B cell (primary cell): ENCODE measurements around the gene UBTD1. TPM values are rescaled to one million over a fixed set of nuclear protein-coding genes. Genes with fewer than 3 reads are reported as not detected.

Experiments used
- ATAC-seq: fragments of 200-7000 bp; cut with Tn5 transposase; one replicate; pipeline ENCODE4 v1.10.0; 2021; ENCODE audit warnings: low read depth, mild to moderate bottlenecking, moderate number of reproducible peaks, moderate library complexity
- CTCF ChIA-PET: fragments of 350-600 bp; sonication (Branson Sonifier 250); formaldehyde crosslinking; loops from one replicate; lab custom pipeline; 2021; ENCODE audit warnings: antibody characterized with exemption, inconsistent platforms; lab: Charles Lee
- POLR2A ChIA-PET: fragments of 350-600 bp; sonication (Branson Sonifier 250); formaldehyde crosslinking; loops from one replicate; lab custom pipeline; 2021; ENCODE audit warnings: antibody characterized with exemption; lab: Charles Lee
- DNase-seq: peaks from one replicate; pipeline ENCODE4 v3.0.0; 2013
- H2AFZ ChIP-seq: 2 replicates; pipeline ENCODE4 v1.6.1; 2012; ENCODE audit warnings: mild to moderate bottlenecking, low read depth, low read length; ENCODE audit not compliant: insufficient read depth, poor library complexity, severe bottlenecking
- H3K27ac ChIP-seq, 2 donors: 1 replicate in 1 of 2; 2 replicates in 1 of 2; pipeline ENCODE4 v1.5.1; 2012 to 2013; ENCODE audit warnings: low read length in 2 of 2, mild to moderate bottlenecking in 2 of 2, moderate library complexity in 1 of 2
- H3K27me3 ChIP-seq, 4 experiments: fragments of 200-600 bp in 1 of 4; sonication (generic) in 1 of 4; replicated peaks in 1 of 4; 1 replicate in 2 of 4; 2 replicates in 2 of 4; pipeline versions ENCODE4 v1.6.1 to v1.7.0; 2013 to 2016; ENCODE audit warnings: low read length in 3 of 4, mild to moderate bottlenecking in 2 of 4, mixed read lengths in 1 of 4, moderate library complexity in 1 of 4; ENCODE audit not compliant: insufficient read depth in 4 of 4, control insufficient read depth in 3 of 4; ENCODE audit errors: control extremely low read depth in 1 of 4
- H3K36me3 ChIP-seq, 2 experiments: replicated peaks in 1 of 2; 1 replicate in 1 of 2; 2 replicates in 1 of 2; pipeline versions ENCODE4 v1.6.1 to v1.7.1; 2013; ENCODE audit warnings: low read length in 1 of 2; ENCODE audit not compliant: insufficient read depth in 2 of 2, control insufficient read depth in 1 of 2; ENCODE audit errors: control extremely low read depth in 1 of 2, extremely low read depth in 1 of 2
- H3K4me1 ChIP-seq, 2 donors: fragments of 200-600 bp in 1 of 2; sonication (generic) in 1 of 2; 1 replicate in 1 of 2; 2 replicates in 1 of 2; pipeline versions ENCODE4 v1.5.1 to v1.6.1; 2013 to 2017; ENCODE audit warnings: low read length in 2 of 2; ENCODE audit not compliant: control insufficient read depth in 2 of 2, insufficient read depth in 2 of 2
- H3K4me2 ChIP-seq: replicated peaks from 2 replicates; pipeline ENCODE3; 2012; ENCODE audit warnings: mild to moderate bottlenecking, low read depth, low read length; ENCODE audit not compliant: poor library complexity, severe bottlenecking
- H3K4me3 ChIP-seq, 5 experiments: fragments of 200-600 bp in 1 of 5; sonication (generic) in 1 of 5; 1 replicate in 3 of 5; 2 replicates in 2 of 5; pipeline versions ENCODE4 v1.5.1 to v1.7.0; 2011 to 2016; ENCODE audit warnings: low read length in 4 of 5, mild to moderate bottlenecking in 4 of 5, low read depth in 2 of 5, control low read depth in 1 of 5, moderate library complexity in 1 of 5; ENCODE audit not compliant: insufficient read depth in 1 of 5; ENCODE audit errors: control extremely low read depth in 1 of 5, extremely low read depth in 1 of 5
- H3K79me2 ChIP-seq: fragments of 200-600 bp; sonication (generic); one replicate; pipeline ENCODE4 v1.6.0; 2016; ENCODE audit warnings: low read length; ENCODE audit not compliant: control insufficient read depth, insufficient read depth
- H3K9ac ChIP-seq: fragments of 200-600 bp; sonication (generic); 2 replicates; pipeline ENCODE4 v1.6.1; 2017; ENCODE audit warnings: mild to moderate bottlenecking, low read length, moderate library complexity
- H3K9me3 ChIP-seq, 3 donors: one replicate each; pipeline versions ENCODE4 v1.6.1 to v1.7.1; 2013; ENCODE audit warnings: low read length in 2 of 3; ENCODE audit not compliant: control insufficient read depth in 2 of 3, insufficient read depth in 1 of 3; ENCODE audit errors: control extremely low read depth in 1 of 3
- H4K20me1 ChIP-seq: 2 replicates; pipeline ENCODE4 v1.6.0; 2012; ENCODE audit warnings: mild to moderate bottlenecking, low read length; ENCODE audit not compliant: insufficient read depth, control insufficient read depth, poor library complexity, severe bottlenecking
- H3K27ac Mint-ChIP-seq: one replicate; pipeline ENCODE4 v1.8.0; 2021; ENCODE audit warnings: mixed read lengths
- H3K27me3 Mint-ChIP-seq: one replicate; pipeline ENCODE4 v1.8.0; 2021; ENCODE audit warnings: mixed read lengths
- H3K4me1 Mint-ChIP-seq: one replicate; pipeline ENCODE4 v1.8.0; 2021; ENCODE audit warnings: mixed read lengths
- H3K4me3 Mint-ChIP-seq: one replicate; pipeline ENCODE4 v1.8.0; 2021; ENCODE audit warnings: mixed read lengths
- H3K9me3 Mint-ChIP-seq: one replicate; pipeline ENCODE4 v1.8.0; 2022; ENCODE audit warnings: mixed read lengths; ENCODE audit not compliant: insufficient read depth
- CTCF ChIP-seq: fragments of 200-600 bp; IDR thresholded peaks from one replicate; pipeline ENCODE4 v1.8.0; 2022; ENCODE audit warnings: antibody characterized with exemption, mild to moderate bottlenecking
- EZH2 ChIP-seq: IDR thresholded peaks from 2 replicates; pipeline ENCODE4 v1.6.1; 2012; ENCODE audit warnings: borderline replicate concordance, low read depth, mild to moderate bottlenecking, moderate library complexity, low read length; ENCODE audit not compliant: insufficient read depth, poor library complexity, severe bottlenecking
- WGBS: methylation state at CpG from one replicate; pipeline ENCODE4 v1.1.5; 2013; ENCODE audit warnings: missing lambda C conversion rate; ENCODE audit not compliant: insufficient coverage; 5-methylcytosine and 5-hydroxymethylcytosine counted together
- intact Hi-C: fragments of 100-400 bp; cut with micrococcal nuclease; formaldehyde crosslinking; loops from one replicate; pipeline ENCODE4 v1.10.0; 2022
- polyA plus RNA-seq: library from polyadenylated mRNA; depleted of rRNA; stranded (reverse); fragments of >200 nt; gene quantifications from 2 replicates; pipeline ENCODE4 v1.2.3, GENCODE V29; 2012
- total RNA-seq, 2 donors: library from RNA; stranded (reverse); fragments of 120-200 nt in 1 of 2; gene quantifications; 1 replicate in 1 of 2; 2 replicates in 1 of 2; pipeline versions ENCODE4 v1.2.3 to v1.2.4, GENCODE V29; 2013 to 2022

The UBTD1 gene
- total and polyA plus RNA-seq, 2 donors (not counting 1 experiment from before 2014, with no cell fraction given): 1.3 to 1.8 TPM

DNA sequence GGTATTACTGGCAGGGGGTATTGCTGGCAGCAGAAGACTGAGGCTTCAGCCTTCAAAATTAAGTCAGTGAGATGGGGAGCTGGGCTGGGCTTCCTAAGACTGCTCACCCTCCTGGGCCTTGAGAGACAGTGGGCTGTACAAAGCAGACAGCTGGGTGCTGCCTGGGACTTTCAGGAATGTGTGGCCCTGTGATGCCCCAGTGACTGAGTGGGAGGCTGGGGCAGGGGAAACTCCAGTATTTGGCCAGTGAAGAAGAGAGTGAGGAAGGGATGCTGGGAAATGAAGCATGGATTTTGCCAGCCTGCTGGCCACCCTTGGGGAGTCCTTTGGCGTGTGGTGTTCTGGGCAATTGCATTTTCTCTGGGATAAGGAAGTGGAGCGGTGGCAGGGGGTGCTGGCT, 74.3 kb downstream of the UBTD1 start:
- Mint-ChIP-seq H3K4me3 (no peak overlapping the region), H3K4me1 (no peaks in the 10 kb centered on the region), H3K27ac (no peak overlapping the region), H3K9me3 (no peaks in the 10 kb centered on the region), H3K27me3 (no peaks in the 10 kb centered on the region)
- no peak for DNase-seq
- ChIA-PET POLR2A (no interaction called here), CTCF (interaction anchor here (0.8 to 2.3 kb wide), 7 partner anchors 18 to 426 kb away, joined by 3 to 13 read pairs (median 3); partner anchors contain the start of gene AVPI1)
- no peak for ATAC-seq
- H3K4me2 ChIP-seq: no peak overlapping the region
- H4K20me1 ChIP-seq: no peaks in the 10 kb centered on the region
- intact Hi-C loops: no loop called here
- no peaks in the 10 kb centered on the region for H3K79me2 ChIP-seq
- TF ChIP-seq CTCF (no peak), EZH2 (no peak)
- H3K27me3 ChIP-seq: no peaks in the 10 kb centered on the region
- no peak overlapping the region for H3K27ac ChIP-seq
- H2AFZ ChIP-seq: no peak overlapping the region
- WGBS: 87% methylated on average over 2 of the region's 2 CpGs
- no peak overlapping the region for H3K4me3 ChIP-seq
- H3K36me3 ChIP-seq: no peaks in the 10 kb centered on the region
- H3K9me3 ChIP-seq: no peaks in the 10 kb centered on the region
- no peak overlapping the region for H3K9ac ChIP-seq
- H3K4me1 ChIP-seq: no peaks in the 10 kb centered on the region

DNA sequence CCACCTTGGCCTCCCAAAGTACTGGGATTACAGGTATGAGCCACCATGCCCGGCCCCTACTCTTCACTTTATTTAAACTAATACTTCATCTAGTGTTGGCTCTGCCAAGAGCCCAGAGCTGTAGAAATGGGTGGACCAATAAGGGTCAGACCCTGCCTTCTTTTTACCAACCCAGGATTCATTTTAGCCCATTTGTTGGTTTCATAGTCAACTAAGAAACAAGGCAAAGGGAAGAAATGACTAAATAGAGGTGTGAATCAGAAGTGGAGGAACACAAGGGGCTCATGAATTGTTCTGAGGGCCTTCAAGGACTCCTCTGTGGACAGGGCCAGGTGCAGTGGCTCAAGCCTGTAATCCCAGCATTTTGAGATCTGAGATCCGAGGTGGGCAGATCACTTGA, 74.9 kb downstream of the UBTD1 start:
- Histone ChIP-seq H3K4me1 (no peaks in the 10 kb centered on the region), H4K20me1 (no peaks in the 10 kb centered on the region), H3K79me2 (no peaks in the 10 kb centered on the region), H2AFZ (no peak overlapping the region), H3K4me3 (no peak overlapping the region), H3K27me3 (no peaks in the 10 kb centered on the region), H3K4me2 (no peak overlapping the region), H3K9me3 (no peaks in the 10 kb centered on the region), H3K27ac (no peak overlapping the region), H3K36me3 (no peaks in the 10 kb centered on the region), H3K9ac (no peak overlapping the region)
- Mint-ChIP-seq H3K27ac (no peak overlapping the region), H3K9me3 (no peaks in the 10 kb centered on the region), H3K4me3 (no peak overlapping the region), H3K4me1 (no peaks in the 10 kb centered on the region), H3K27me3 (no peaks in the 10 kb centered on the region)
- intact Hi-C loops: no loop called here
- WGBS: 0% methylated on average over 1 of the region's 2 CpGs
- POLR2A ChIA-PET: no interaction called here
- CTCF ChIA-PET: interaction anchor here (1.5 kb wide), 1 partner anchor 113 kb away, joined by 3 read pairs; the partner anchor contains the start of gene AVPI1
- DNase-seq (no peak), ATAC-seq (no peak)
- no peak for TF ChIP-seq CTCF
- TF ChIP-seq EZH2: no peak
